Mucosa of stomach (tissue), 1 donor: ENCODE measurements around the gene NEK4.

ENCODE experiments used
- H3K27me3 ChIP-seq: one replicate; pipeline ENCODE4 v1.7.0; 2013; ENCODE audit warnings: mild to moderate bottlenecking, low read length; ENCODE audit not compliant: control insufficient read depth, insufficient read depth
- H3K36me3 ChIP-seq: one replicate; pipeline ENCODE4 v1.7.0; 2013; ENCODE audit warnings: low read length; ENCODE audit not compliant: control insufficient read depth, insufficient read depth
- H3K4me1 ChIP-seq: one replicate; pipeline ENCODE4 v1.7.0; 2013; ENCODE audit warnings: mild to moderate bottlenecking, low read length; ENCODE audit not compliant: control insufficient read depth, insufficient read depth
- H3K4me3 ChIP-seq: one replicate; pipeline ENCODE4 v1.7.0; 2013; ENCODE audit warnings: low read length
- H3K9ac ChIP-seq: one replicate; pipeline ENCODE4 v1.7.0; 2013; ENCODE audit warnings: mild to moderate bottlenecking, low read length, moderate library complexity
- H3K9me3 ChIP-seq: one replicate; pipeline ENCODE4 v1.7.0; 2013; ENCODE audit warnings: mild to moderate bottlenecking, low read length, moderate library complexity; ENCODE audit not compliant: control insufficient read depth
- donor health status: Pancreatic carcinoma.

Gene NEK4

DNA sequence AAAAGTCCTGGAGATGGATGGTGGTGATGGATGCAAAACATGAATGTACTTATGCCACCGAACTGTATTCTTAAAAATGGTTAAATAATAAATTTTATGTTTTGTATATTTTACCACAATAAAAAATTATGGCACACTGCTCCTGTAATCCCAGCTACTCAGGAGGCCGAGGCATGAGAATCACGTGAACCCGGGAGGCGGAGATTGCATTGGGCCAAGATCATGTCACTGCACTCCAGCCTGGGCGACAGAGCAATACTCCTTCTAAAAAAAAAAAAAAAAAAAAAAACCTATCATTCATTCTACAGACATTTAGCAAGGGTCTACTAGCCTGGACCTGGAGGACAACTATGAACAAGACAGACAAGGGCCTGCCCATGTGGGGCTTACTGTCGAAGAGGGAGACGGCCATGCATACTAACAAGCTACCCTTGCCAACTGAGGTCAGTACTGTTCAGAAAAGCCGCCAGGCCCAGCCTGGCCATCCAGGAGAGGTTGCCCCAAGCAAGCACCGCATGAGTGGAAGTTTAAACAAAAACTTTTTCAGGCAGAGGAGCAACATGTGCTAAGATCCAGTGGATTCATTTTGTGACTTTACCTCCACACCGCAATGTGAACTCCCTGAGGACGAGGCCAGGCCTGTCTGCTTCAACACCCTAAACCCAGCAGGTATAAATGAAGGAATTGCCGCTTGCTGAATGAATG is 2.8 kb upstream of the NEK4 start:
- Histone ChIP-seq H3K4me1 (peaks cover 29% of the 10 kb centered on the region), H3K9ac (no peak overlapping the region), H3K9me3 (no peaks in the 10 kb centered on the region), H3K27me3 (no peaks in the 10 kb centered on the region), H3K4me3 (no peak overlapping the region), H3K36me3 (no peaks in the 10 kb centered on the region)

DNA sequence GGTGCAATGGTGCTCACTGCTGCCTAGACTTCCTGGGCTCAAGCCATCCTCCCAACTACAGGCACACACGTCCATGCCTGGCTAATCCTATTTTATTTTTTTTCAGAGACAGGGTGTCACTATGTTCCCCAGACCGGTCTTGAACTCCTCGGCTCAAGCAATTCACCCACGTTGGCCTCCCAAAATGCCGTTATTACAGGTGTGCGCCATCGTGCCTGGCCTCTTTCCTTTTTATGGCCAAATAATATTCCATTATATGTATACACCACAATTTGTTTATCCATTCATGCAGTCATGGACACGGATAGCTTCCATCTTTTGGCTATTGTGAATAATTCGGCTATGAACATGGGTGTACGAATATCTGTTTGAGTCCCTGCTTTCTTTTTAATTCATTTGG is 962 bp upstream of the NEK4 start:
- no peaks in the 10 kb centered on the region for H3K27me3 ChIP-seq
- H3K36me3 ChIP-seq: no peaks in the 10 kb centered on the region
- H3K9me3 ChIP-seq: no peaks in the 10 kb centered on the region
- H3K9ac ChIP-seq: peak overlapping the region; percentile 82
- H3K4me3 ChIP-seq: no peak overlapping the region
- H3K4me1 ChIP-seq: peaks cover 29% of the 10 kb centered on the region

DNA sequence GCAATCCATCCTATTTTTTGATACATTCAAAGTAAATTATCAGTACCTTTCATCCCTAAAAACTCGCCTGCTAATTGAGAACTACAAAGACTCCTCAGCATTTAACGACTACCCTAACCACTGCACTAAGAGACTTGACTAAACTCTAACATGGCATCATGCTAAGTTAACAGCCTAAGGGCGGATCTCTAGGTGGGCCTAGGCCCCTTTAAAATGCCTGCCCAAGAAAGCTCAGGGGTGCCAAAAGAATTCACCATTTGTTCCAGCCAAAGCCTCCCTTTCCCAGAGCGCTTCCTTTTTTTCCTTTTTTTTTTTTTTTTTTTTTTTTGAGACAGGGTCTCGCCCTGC is 568 bp upstream of the NEK4 start:
- peaks cover 27% of the 10 kb centered on the region for H3K4me1 ChIP-seq
- H3K9ac ChIP-seq: peak overlapping the region; percentile 82
- no peaks in the 10 kb centered on the region for H3K36me3 ChIP-seq
- no peaks in the 10 kb centered on the region for H3K27me3 ChIP-seq
- H3K4me3 ChIP-seq: peak overlapping the region; percentile 96
- no peaks in the 10 kb centered on the region for H3K9me3 ChIP-seq

DNA sequence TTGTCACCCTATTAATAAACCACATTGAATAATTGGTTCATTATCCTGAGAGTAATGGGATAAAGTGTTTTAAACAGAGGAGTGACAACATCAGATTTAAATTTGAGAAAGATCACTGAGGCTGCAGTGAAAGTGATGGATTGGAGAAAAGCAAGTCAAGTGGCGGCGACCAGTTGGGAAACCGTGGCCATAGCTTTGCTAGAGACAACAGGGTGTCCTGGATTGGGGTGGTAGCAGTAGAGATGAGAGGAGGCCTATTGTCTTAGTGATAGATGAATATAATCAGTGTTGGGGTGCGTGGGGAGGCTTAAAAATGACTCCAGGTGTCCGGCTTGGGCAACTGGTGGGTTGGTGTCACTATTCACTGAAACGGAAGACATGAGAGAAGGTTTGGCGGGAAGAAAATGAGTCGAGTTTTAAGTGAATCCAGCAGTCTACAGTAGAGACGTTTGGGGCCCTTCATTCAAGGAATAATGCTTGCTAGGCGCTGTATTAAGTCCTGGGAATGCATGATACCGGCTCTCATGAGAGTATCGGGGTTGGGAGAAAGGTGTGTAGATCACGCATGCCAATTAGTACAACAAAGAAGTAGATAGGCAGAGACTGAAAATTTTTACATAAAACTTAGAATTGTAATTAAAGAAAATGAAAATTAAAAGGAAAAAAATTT is 819 bp downstream of the NEK4 start:
- H3K4me3 ChIP-seq: peak overlapping the region; percentile 96
- H3K4me1 ChIP-seq: peaks cover 13% of the 10 kb centered on the region
- H3K36me3 ChIP-seq: no peaks in the 10 kb centered on the region
- H3K9me3 ChIP-seq: no peaks in the 10 kb centered on the region
- H3K9ac ChIP-seq: peak overlapping the region; percentile 82
- no peaks in the 10 kb centered on the region for H3K27me3 ChIP-seq

DNA sequence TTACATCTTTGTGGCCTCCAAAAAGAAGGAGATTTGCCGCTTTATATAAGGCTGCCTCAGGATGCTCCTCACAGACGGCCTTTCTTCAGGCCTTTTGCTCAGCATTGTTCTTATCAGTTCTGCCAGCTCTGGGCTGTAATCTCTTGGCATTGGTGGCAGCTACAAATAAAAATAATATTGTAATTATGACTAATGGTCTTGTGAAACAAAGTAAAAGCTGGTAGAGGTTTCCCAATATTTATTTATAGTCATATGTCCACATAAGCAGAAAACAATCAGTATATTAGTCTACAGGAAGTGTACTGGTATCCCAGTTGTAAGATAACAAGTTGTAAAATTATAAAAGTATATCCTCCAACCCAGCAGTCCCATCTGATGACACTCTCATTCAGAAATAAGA is 7.3 kb downstream of the NEK4 start:
- no peaks in the 10 kb centered on the region for H3K27me3 ChIP-seq
- H3K9ac ChIP-seq: no peak overlapping the region
- H3K4me1 ChIP-seq: no peaks in the 10 kb centered on the region
- no peak overlapping the region for H3K4me3 ChIP-seq
- H3K9me3 ChIP-seq: no peaks in the 10 kb centered on the region
- H3K36me3 ChIP-seq: no peaks in the 10 kb centered on the region

DNA sequence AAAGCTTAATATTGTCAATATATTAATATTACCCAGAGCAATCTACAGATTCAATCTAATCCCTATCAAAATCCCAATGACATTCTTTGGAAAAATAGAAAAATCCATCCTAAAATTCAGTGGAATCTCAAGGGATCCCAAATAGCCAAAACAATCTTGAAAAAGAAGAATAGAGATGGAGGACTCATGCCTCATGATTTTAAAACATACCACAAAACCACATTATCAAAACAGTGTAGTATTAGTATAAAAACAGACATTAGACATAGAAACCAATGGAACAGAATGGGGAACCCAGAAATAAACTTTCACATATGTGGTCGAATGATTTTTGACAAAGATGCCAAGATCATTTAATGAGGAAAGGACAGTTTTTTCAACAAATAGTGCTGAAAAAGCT is 14.6 kb downstream of the NEK4 start:
- H3K4me3 ChIP-seq: no peak overlapping the region
- H3K36me3 ChIP-seq: peaks cover 7% of the 10 kb centered on the region
- H3K4me1 ChIP-seq: peaks cover 7% of the 10 kb centered on the region
- no peaks in the 10 kb centered on the region for H3K9me3 ChIP-seq
- no peaks in the 10 kb centered on the region for H3K27me3 ChIP-seq
- H3K9ac ChIP-seq: no peak overlapping the region

DNA sequence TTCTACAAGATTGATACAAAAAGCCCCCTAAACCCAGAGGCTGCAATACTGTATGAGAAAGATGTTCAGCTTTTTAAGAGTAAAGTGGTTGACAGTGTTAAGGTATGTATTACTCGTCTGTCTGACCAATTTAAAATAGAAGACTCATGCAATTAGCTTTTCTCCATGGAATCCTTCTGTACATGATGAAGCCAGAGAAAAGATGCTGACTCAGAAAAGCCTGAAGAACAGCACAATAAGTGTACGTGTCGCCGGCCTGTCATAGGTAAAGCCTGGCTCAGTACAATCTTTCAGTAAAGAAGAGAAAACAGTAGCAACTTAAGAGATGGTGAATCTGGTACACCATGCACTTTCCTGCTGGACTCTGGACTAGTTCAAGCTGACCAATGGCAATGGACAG is 16.4 kb downstream of the NEK4 start:
- H3K4me3 ChIP-seq: no peak overlapping the region
- no peaks in the 10 kb centered on the region for H3K9me3 ChIP-seq
- peaks cover 7% of the 10 kb centered on the region for H3K4me1 ChIP-seq
- H3K36me3 ChIP-seq: peaks cover 7% of the 10 kb centered on the region
- H3K9ac ChIP-seq: no peak overlapping the region
- no peaks in the 10 kb centered on the region for H3K27me3 ChIP-seq

DNA sequence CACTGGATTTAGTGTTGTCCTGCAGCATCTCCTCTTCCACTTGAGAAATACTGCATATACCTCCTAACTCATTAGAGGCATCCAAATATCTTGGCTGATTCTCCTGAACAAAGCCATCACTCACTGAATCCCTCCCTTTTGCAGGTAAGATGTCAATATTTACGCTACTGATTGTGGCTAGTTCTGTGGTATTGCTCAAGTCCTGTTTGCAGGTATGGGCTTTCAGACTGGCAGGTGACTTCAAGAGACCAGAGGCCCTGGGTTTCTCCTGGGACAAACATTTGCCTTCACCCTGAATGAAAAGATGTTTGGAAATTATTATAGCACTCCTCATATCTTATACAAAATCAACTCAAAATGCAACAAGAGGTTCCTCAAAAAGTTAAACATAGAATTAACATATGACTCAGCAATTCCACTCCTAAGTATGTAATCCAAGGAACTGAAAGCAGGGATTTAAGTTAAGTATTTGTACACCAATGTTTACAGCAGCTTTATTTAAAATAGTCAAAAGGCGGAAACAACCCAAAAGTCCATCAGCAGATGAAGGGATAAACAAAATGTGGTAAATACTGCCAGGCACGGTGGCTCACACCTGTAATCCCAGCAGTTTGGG is 18.6 kb downstream of the NEK4 start:
- Histone ChIP-seq H3K4me1 (peaks cover 7% of the 10 kb centered on the region), H3K27me3 (no peaks in the 10 kb centered on the region), H3K4me3 (no peak overlapping the region), H3K9me3 (no peaks in the 10 kb centered on the region), H3K36me3 (peaks cover 7% of the 10 kb centered on the region), H3K9ac (no peak overlapping the region)

DNA sequence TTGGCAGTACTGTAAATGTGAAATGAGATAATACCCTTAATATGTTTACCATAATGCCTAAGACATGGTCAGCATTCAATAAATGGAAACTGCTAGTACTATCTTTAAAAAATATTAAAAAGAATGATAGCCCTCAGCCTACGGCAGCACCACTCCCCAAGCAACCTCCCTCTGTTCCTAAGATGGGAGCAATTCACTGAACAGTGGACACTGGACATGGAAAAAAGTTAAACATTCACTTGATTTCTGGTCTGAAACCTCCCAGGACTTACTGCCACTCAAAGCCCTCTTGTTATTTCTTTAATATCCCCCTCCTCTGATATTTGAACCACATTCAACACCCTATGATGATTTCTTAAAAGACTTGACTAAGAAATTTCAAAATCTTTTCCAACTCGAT is 27.0 kb downstream of the NEK4 start:
- H3K4me1 ChIP-seq: no peaks in the 10 kb centered on the region
- no peak overlapping the region for H3K4me3 ChIP-seq
- no peaks in the 10 kb centered on the region for H3K36me3 ChIP-seq
- no peaks in the 10 kb centered on the region for H3K9me3 ChIP-seq
- H3K27me3 ChIP-seq: no peaks in the 10 kb centered on the region
- no peak overlapping the region for H3K9ac ChIP-seq

DNA sequence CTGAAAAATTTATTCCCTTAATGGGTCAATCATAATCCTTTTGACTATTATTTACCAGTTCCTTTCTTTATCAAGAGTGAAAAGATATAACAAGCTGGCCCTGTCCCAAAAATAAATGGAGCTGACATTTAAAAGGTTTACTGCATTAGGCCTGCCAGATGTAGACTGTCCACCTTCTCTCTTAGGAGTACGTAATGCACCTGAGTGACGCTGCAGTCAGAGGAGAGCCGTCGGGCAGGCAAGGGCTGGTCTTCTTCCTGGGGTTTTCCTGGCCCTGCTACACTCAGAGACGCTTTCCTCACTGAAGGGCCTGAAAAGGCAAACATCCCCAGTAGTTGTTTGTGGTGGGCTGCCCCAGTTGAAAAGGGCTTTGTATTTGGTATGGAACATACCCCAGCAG is 27.6 kb downstream of the NEK4 start:
- no peaks in the 10 kb centered on the region for H3K4me1 ChIP-seq
- H3K9me3 ChIP-seq: no peaks in the 10 kb centered on the region
- no peaks in the 10 kb centered on the region for H3K27me3 ChIP-seq
- no peak overlapping the region for H3K9ac ChIP-seq
- H3K4me3 ChIP-seq: no peak overlapping the region
- H3K36me3 ChIP-seq: no peaks in the 10 kb centered on the region

DNA sequence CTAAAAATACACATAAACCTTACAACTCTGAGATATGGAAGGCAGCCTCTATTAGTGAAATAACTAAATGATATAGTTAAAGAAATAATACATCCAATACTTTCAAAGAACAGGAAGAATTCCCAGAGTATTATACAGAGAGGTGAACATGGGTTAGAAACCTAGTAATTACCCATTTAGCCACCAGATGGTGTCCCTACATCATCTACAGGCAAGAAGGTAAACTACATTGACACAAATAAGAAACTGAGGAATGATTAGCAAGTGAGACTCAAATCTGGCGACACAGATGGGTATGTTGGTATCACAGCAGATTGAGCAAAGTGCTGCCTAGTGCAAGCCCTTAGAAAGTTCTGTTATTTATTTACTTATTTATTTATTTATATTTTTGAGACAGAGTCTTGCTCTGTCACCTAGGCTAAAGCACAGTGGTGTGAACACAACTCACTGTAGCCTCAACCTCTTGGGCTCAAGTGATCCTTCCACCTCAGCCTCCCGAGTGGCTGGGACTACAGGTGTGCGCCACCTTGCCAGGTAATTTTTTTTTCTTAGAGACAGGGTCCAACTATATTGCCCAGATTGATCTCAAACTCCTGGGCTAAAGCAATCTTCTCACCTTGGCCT is 28.2 kb downstream of the NEK4 start:
- Histone ChIP-seq H3K4me1 (no peaks in the 10 kb centered on the region), H3K4me3 (no peak overlapping the region), H3K9me3 (no peaks in the 10 kb centered on the region), H3K27me3 (no peaks in the 10 kb centered on the region), H3K36me3 (no peaks in the 10 kb centered on the region), H3K9ac (no peak overlapping the region)

DNA sequence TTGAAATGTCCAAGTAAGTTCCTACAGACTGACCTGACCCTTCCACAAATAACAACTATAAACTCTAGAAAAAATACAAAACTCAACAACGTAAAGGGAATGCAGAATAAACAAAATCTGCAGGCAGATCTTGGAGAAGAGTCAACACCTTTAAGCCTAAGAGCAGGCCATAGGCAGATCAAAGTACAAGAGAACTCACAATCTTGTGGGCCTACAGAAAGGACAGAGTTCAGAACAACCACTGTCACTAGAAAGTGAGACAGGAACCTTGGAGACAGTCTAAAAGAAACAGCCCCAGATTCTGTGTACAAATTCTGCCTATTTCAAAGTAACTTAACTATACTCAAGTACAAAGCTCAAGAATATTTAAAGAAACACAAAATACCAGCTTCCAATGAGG is 31.0 kb downstream of the NEK4 start:
- no peak overlapping the region for H3K9ac ChIP-seq
- H3K36me3 ChIP-seq: no peaks in the 10 kb centered on the region
- H3K27me3 ChIP-seq: no peaks in the 10 kb centered on the region

More for the DNA sequence above, 31.0 kb downstream of the NEK4 start:
- no peaks in the 10 kb centered on the region for H3K9me3 ChIP-seq
- no peaks in the 10 kb centered on the region for H3K4me1 ChIP-seq
- H3K4me3 ChIP-seq: no peak overlapping the region
